Jurkat, Clone E6-1 (cell line): ENCODE measurements around the gene POLN.

Experiments
- DNase-seq: peaks from one replicate; pipeline ENCODE4 v3.0.0-alpha.2; 2011; ENCODE audit warnings: low read depth, low spot score
- H3K4me3 ChIP-seq: 2 replicates; pipeline ENCODE4 v1.5.1; 2011; ENCODE audit warnings: mild to moderate bottlenecking, low read length, control low read depth, moderate library complexity

Gene POLN

GRCh38 chr4:2058264-2059045 is 183.5 kb downstream of the POLN start:
- DNase-seq, result peak; percentile 33
- H3K4me3 ChIP-seq, result peak overlapping the region; percentile 51

- DNase-seq, result no peak
- no peak overlapping the region for H3K4me3 ChIP-seq
These were observed 184.4 kb downstream of the POLN start for GRCh38 chr4:2057382-2058065.

- no peak for DNase-seq
These were observed 187.7 kb downstream of the POLN start for GRCh38 chr4:2054217-2054616.

GRCh38 chr4:2051086-2051485 is 190.8 kb downstream of the POLN start:
- no peak for DNase-seq
- no peak overlapping the region for H3K4me3 ChIP-seq

More at GRCh38 chr4:2054217-2054616, 187.7 kb downstream of the POLN start:
- no peak overlapping the region for H3K4me3 ChIP-seq

- no peak overlapping the region for H3K4me3 ChIP-seq
- DNase-seq, result no peak
These were observed 192.1 kb downstream of the POLN start for GRCh38 chr4:2049811-2050210.

- no peak for DNase-seq
- no peak overlapping the region for H3K4me3 ChIP-seq
These were observed 192.5 kb downstream of the POLN start for GRCh38 chr4:2049381-2049780.

- no peak for DNase-seq
These were observed 193.1 kb downstream of the POLN start for GRCh38 chr4:2048831-2049230.

GRCh38 chr4:2047781-2048581 is 193.9 kb downstream of the POLN start:
- no peak for DNase-seq
- H3K4me3 ChIP-seq, result no peak overlapping the region

More at GRCh38 chr4:2048831-2049230, 193.1 kb downstream of the POLN start:
- H3K4me3 ChIP-seq, result no peak overlapping the region

- DNase-seq, result no peak
- no peak overlapping the region for H3K4me3 ChIP-seq
These were observed 194.8 kb downstream of the POLN start for GRCh38 chr4:2047031-2047660.

- H3K4me3 ChIP-seq, result no peak overlapping the region
- DNase-seq, result no peak
These were observed 195.6 kb downstream of the POLN start for GRCh38 chr4:2046031-2046961.

GRCh38 chr4:2045518-2045951 is 196.4 kb downstream of the POLN start:
- DNase-seq, result no peak
- H3K4me3 ChIP-seq, result no peak overlapping the region

- H3K4me3 ChIP-seq, result no peak overlapping the region
- no peak for DNase-seq
These were observed 197.1 kb downstream of the POLN start for GRCh38 chr4:2044542-2045517.

- DNase-seq, result no peak
- no peak overlapping the region for H3K4me3 ChIP-seq
These were observed 197.8 kb downstream of the POLN start for GRCh38 chr4:2044119-2044485.

- no peak overlapping the region for H3K4me3 ChIP-seq
- DNase-seq, result no peak
These were observed 198.4 kb downstream of the POLN start for GRCh38 chr4:2043396-2044118.

- H3K4me3 ChIP-seq, result peak overlapping the region; percentile 61
- DNase-seq, result no peak
These were observed 198.9 kb downstream of the POLN start for GRCh38 chr4:2042947-2043395.

- no peak for DNase-seq
- peak overlapping the region; percentile 61 for H3K4me3 ChIP-seq
These were observed 199.5 kb downstream of the POLN start for GRCh38 chr4:2042204-2042946.
